ENCODE measurements around the gene DENND5A.

GRCh38 chr11:9222654-9223053 is 42.5 kb downstream of the DENND5A start:
- TF ChIP-seq CTCF (IDR thresholded peaks at IDR 0.05) (no peak), POLR2A (IDR thresholded peaks at IDR 0.05) (no peak), POLR2AphosphoS5 (IDR thresholded peaks at IDR 0.05) (no peak)
